ENCODE data around the gene ITFG1.

ITFG1 gene

DNA sequence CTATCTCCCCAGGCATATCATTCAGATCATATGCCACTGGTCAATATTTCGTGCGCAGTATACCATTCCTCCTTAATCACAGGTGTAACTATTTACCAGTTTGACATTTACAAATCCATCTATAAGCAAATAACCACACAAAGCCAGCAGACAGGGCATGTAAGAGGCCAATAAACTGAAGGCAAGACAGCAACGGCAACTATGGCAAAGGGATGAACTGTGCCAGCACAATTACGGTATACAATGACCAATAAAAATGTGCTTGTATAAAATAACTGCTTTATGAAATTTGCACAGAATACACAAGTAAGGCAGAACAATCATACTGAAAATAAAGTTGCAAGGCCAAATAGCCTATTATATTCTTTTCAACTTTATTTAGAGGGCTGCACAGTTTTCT is 326.3 kb downstream of the ITFG1 start:
- ATAC-seq, result no peak
- TF ChIP-seq, protein P1, sequence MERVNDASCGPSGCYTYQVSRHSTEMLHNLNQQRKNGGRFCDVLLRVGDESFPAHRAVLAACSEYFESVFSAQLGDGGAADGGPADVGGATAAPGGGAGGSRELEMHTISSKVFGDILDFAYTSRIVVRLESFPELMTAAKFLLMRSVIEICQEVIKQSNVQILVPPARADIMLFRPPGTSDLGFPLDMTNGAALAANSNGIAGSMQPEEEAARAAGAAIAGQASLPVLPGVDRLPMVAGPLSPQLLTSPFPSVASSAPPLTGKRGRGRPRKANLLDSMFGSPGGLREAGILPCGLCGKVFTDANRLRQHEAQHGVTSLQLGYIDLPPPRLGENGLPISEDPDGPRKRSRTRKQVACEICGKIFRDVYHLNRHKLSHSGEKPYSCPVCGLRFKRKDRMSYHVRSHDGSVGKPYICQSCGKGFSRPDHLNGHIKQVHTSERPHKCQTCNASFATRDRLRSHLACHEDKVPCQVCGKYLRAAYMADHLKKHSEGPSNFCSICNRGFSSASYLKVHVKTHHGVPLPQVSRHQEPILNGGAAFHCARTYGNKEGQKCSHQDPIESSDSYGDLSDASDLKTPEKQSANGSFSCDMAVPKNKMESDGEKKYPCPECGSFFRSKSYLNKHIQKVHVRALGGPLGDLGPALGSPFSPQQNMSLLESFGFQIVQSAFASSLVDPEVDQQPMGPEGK (CRISPR knock-in tag; IDR thresholded peaks at IDR 0.05; ENCODE audit: borderline replicate concordance), result no peak
- TF ChIP-seq RARB (CRISPR knock-in tag; IDR thresholded peaks at IDR 0.05) (no peak), PPARA (CRISPR knock-in tag; IDR thresholded peaks at IDR 0.05; ENCODE audit: borderline replicate concordance) (no peak), ZNF565 (CRISPR knock-in tag; conservative IDR thresholded peaks at IDR 0.05; ENCODE audit: low read depth) (no peak), GLIS3 (CRISPR knock-in tag; IDR thresholded peaks at IDR 0.05) (no peak), ARNTL (CRISPR knock-in tag; IDR thresholded peaks at IDR 0.05; ENCODE audit: borderline replicate concordance, low read depth) (no peak), OSR1 (CRISPR knock-in tag; IDR thresholded peaks at IDR 0.05) (no peak), TOX (CRISPR knock-in tag; IDR thresholded peaks at IDR 0.05; ENCODE audit: borderline replicate concordance) (no peak), CSDC2 (CRISPR knock-in tag; IDR thresholded peaks at IDR 0.05) (no peak), ZNF8 (CRISPR knock-in tag; IDR thresholded peaks at IDR 0.05) (no peak)
- TF ChIP-seq, protein P2, sequence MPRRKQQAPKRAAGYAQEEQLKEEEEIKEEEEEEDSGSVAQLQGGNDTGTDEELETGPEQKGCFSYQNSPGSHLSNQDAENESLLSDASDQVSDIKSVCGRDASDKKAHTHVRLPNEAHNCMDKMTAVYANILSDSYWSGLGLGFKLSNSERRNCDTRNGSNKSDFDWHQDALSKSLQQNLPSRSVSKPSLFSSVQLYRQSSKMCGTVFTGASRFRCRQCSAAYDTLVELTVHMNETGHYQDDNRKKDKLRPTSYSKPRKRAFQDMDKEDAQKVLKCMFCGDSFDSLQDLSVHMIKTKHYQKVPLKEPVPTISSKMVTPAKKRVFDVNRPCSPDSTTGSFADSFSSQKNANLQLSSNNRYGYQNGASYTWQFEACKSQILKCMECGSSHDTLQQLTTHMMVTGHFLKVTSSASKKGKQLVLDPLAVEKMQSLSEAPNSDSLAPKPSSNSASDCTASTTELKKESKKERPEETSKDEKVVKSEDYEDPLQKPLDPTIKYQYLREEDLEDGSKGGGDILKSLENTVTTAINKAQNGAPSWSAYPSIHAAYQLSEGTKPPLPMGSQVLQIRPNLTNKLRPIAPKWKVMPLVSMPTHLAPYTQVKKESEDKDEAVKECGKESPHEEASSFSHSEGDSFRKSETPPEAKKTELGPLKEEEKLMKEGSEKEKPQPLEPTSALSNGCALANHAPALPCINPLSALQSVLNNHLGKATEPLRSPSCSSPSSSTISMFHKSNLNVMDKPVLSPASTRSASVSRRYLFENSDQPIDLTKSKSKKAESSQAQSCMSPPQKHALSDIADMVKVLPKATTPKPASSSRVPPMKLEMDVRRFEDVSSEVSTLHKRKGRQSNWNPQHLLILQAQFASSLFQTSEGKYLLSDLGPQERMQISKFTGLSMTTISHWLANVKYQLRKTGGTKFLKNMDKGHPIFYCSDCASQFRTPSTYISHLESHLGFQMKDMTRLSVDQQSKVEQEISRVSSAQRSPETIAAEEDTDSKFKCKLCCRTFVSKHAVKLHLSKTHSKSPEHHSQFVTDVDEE (CRISPR knock-in tag; IDR thresholded peaks at IDR 0.05), result no peak

DNA sequence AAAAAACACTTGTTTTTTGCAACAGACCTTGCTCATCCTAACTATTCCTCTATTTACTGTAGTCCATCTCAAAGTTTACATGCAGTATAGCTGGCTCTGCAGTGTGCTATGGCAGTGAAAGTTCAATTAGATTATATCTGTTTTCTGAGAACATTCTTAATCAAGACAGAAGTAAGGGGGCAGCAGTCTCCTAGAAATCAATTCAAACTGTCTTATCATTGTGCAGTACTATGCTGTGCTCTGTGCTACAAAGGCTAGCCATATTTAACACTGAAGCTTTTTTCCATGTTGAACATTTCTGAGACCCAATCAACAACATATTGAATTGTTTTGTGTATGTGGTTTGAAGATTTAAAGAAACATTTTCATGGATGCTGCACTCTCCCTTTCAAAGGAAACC is 328.6 kb downstream of the ITFG1 start:
- ATAC-seq, result peak; percentile 80
- no peak for TF ChIP-seq ZNF70 (CRISPR knock-in tag; IDR thresholded peaks at IDR 0.05)
- TF ChIP-seq, protein P3, sequence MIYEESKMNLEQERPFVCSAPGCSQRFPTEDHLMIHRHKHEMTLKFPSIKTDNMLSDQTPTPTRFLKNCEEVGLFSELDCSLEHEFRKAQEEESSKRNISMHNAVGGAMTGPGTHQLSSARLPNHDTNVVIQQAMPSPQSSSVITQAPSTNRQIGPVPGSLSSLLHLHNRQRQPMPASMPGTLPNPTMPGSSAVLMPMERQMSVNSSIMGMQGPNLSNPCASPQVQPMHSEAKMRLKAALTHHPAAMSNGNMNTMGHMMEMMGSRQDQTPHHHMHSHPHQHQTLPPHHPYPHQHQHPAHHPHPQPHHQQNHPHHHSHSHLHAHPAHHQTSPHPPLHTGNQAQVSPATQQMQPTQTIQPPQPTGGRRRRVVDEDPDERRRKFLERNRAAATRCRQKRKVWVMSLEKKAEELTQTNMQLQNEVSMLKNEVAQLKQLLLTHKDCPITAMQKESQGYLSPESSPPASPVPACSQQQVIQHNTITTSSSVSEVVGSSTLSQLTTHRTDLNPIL (CRISPR knock-in tag; IDR thresholded peaks at IDR 0.05; ENCODE audit: low read depth), result no peak

DNA sequence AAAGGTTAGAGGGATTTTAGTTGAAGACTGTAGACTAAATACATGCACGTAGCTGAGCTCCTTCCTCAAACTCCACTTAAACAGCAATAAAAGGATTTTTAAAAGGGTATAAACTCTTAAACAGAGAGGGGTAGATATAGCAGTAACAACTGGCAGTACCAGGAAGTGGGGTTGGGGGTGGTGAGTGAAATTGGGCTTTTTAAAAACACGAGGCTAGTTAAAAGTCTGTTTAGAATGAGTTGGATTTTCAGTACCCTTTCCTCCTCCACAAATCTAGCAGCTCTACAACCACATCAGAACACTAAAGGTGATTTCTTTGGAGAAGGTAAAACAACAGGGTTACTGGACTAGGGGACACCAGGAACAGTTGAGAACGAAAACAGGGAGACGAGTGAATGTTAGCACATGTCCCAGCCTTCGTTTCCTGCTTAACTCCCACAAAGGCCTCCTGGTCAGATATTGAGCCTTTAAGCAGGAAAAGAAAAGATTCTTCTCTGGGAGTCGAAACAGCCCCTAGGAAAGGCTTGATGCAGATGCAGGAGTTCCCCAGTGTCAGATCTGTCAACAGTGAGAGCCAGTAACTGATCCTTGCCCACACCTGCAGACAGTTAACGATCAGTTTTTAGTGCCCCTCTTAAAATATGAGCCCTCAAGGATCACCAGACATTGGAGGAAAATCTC is 331.0 kb downstream of the ITFG1 start:
- ATAC-seq, result no peak
- no peak for TF ChIP-seq OSR1 (CRISPR knock-in tag; IDR thresholded peaks at IDR 0.05)
- no peak for TF ChIP-seq ZFP3 (CRISPR knock-in tag; IDR thresholded peaks at IDR 0.05)
- no peak for TF ChIP-seq TCF4 (CRISPR knock-in tag; IDR thresholded peaks at IDR 0.05; ENCODE audit: borderline replicate concordance)
- no peak for TF ChIP-seq ESRRG (CRISPR knock-in tag; IDR thresholded peaks at IDR 0.05)

DNA sequence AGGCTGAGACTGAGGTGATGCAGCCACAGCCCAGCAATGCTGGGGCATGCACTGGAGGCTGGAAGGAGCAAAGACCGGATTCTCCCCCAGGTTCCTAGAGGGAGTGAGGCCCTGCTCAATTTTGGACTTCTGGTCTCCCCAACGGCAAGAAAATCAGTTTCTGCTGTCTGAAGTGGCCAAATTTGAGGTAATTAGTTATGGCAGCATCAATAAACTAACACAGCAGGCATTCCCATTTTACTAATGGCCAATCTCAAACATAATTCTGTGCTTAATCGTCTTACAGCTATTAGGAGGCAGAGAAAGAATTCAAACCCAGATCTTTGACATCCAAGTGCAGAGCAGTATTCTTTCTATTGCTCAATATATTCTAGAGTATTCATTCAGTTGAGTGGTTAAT is 333.3 kb downstream of the ITFG1 start:
- no peak for ATAC-seq
- TF ChIP-seq PPARA (CRISPR knock-in tag; IDR thresholded peaks at IDR 0.05; ENCODE audit: borderline replicate concordance), result no peak
- no peak for TF ChIP-seq ESRRG (CRISPR knock-in tag; IDR thresholded peaks at IDR 0.05)
- TF ChIP-seq, protein P4, sequence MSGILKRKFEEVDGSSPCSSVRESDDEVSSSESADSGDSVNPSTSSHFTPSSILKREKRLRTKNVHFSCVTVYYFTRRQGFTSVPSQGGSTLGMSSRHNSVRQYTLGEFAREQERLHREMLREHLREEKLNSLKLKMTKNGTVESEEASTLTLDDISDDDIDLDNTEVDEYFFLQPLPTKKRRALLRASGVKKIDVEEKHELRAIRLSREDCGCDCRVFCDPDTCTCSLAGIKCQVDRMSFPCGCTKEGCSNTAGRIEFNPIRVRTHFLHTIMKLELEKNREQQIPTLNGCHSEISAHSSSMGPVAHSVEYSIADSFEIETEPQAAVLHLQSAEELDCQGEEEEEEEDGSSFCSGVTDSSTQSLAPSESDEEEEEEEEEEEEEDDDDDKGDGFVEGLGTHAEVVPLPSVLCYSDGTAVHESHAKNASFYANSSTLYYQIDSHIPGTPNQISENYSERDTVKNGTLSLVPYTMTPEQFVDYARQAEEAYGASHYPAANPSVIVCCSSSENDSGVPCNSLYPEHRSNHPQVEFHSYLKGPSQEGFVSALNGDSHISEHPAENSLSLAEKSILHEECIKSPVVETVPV (CRISPR knock-in tag; IDR thresholded peaks at IDR 0.05), result no peak
- no peak for TF ChIP-seq GLIS3 (CRISPR knock-in tag; IDR thresholded peaks at IDR 0.05)
- no peak for TF ChIP-seq OSR1 (CRISPR knock-in tag; IDR thresholded peaks at IDR 0.05)
- TF ChIP-seq ZFP3 (CRISPR knock-in tag; IDR thresholded peaks at IDR 0.05), result no peak
- TF ChIP-seq CSDC2 (CRISPR knock-in tag; IDR thresholded peaks at IDR 0.05), result no peak
- TF ChIP-seq, protein P1 (CRISPR knock-in tag; IDR thresholded peaks at IDR 0.05; ENCODE audit: borderline replicate concordance), result no peak
- TF ChIP-seq TCF4 (CRISPR knock-in tag; IDR thresholded peaks at IDR 0.05; ENCODE audit: borderline replicate concordance), result no peak
- TF ChIP-seq, protein P5, sequence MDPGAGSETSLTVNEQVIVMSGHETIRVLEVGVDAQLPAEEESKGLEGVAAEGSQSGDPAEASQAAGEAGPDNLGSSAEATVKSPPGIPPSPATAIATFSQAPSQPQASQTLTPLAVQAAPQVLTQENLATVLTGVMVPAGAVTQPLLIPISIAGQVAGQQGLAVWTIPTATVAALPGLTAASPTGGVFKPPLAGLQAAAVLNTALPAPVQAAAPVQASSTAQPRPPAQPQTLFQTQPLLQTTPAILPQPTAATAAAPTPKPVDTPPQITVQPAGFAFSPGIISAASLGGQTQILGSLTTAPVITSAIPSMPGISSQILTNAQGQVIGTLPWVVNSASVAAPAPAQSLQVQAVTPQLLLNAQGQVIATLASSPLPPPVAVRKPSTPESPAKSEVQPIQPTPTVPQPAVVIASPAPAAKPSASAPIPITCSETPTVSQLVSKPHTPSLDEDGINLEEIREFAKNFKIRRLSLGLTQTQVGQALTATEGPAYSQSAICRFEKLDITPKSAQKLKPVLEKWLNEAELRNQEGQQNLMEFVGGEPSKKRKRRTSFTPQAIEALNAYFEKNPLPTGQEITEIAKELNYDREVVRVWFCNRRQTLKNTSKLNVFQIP (CRISPR knock-in tag; IDR thresholded peaks at IDR 0.05; ENCODE audit: borderline replicate concordance, low read depth), result no peak
- no peak for TF ChIP-seq SNAI2 (CRISPR knock-in tag; IDR thresholded peaks at IDR 0.05)
- TF ChIP-seq ZNF70 (CRISPR knock-in tag; IDR thresholded peaks at IDR 0.05), result no peak
- no peak for TF ChIP-seq RARB (CRISPR knock-in tag; IDR thresholded peaks at IDR 0.05)
- TF ChIP-seq, protein P3 (CRISPR knock-in tag; IDR thresholded peaks at IDR 0.05; ENCODE audit: low read depth), result no peak
- no peak for TF ChIP-seq ZC3H10 (CRISPR knock-in tag; IDR thresholded peaks at IDR 0.05)
- no peak for TF ChIP-seq ISL1 (CRISPR knock-in tag; IDR thresholded peaks at IDR 0.05)
- no peak for TF ChIP-seq TOX (CRISPR knock-in tag; IDR thresholded peaks at IDR 0.05; ENCODE audit: borderline replicate concordance)
- no peak for TF ChIP-seq ZNF8 (CRISPR knock-in tag; IDR thresholded peaks at IDR 0.05)
